ENCODE data around the gene BRS3. TPM values are rescaled to one million over a fixed set of nuclear protein-coding genes. Genes with fewer than 3 reads are reported as not detected.

BRS3 gene
- total and polyA plus RNA-seq, 2 experiments from 2014 or later, result not detected

GRCh38 chrX:136453114-136453513 is 34.6 kb upstream of the BRS3 start:
- Histone ChIP-seq H3K79me2 (replicated peaks; ENCODE audit: insufficient read depth) (no peaks in the 10 kb centered on the region), H3K9me2 (ENCODE audit: insufficient read depth) (no peaks in the 10 kb centered on the region), H3K4me3 (no peak overlapping the region), H3K27ac (ENCODE audit: low read depth) (no peak overlapping the region), H3K4me1 (ENCODE audit: insufficient read depth) (no peaks in the 10 kb centered on the region), H2AFZ (no peak overlapping the region), H3K27me3 (ENCODE audit: insufficient read depth) (no peaks in the 10 kb centered on the region), H3K4me2 (no peak overlapping the region), H4K20me1 (replicated peaks; ENCODE audit: insufficient read depth) (no peaks in the 10 kb centered on the region), H3F3A (replicated peaks; ENCODE audit: low read depth) (no peaks in the 10 kb centered on the region), H3K36me3 (ENCODE audit: insufficient read depth) (no peaks in the 10 kb centered on the region)
- Mint-ChIP-seq H3K9me3 (no peaks in the 10 kb centered on the region; the same call in 2 of the 3 replicates), H3K4me1 (no peaks in the 10 kb centered on the region), H3K4me3 (no peak overlapping the region), H3K36me3 (ENCODE audit: low read depth) (no peaks in the 10 kb centered on the region), H3K27me3 (ENCODE audit: insufficient read depth, low read depth, poor library complexity) (no peaks in the 10 kb centered on the region), H3K27ac (no peak overlapping the region)
- TF ChIP-seq REST (IDR thresholded peaks at IDR 0.05; ENCODE audit: unreplicated experiment) (no peak), CTCF (conservative IDR thresholded peaks at IDR 0.05; ENCODE audit: low read depth in 2 of 2) (no peak), POLR2AphosphoS5 (IDR thresholded peaks at IDR 0.05; ENCODE audit: low read depth) (no peak), ETS1 (IDR thresholded peaks at IDR 0.05) (no peak), ZNF462 (CRISPR knock-in tag; IDR thresholded peaks at IDR 0.05) (no peak)
- DNase-seq (ENCODE audit: low spot score), result no peak
- ATAC-seq, result no peak
